HG03432 (cell line): Measurements from ENCODE around the gene PCSK6.

Experiments used
- ATAC-seq: cut with Tn5 transposase; IDR thresholded peaks from one replicate; pipeline ENCODE4 v1.9.1; 2021; ENCODE audit warnings: mild to moderate bottlenecking, moderate library complexity; ENCODE audit not compliant: unreplicated experiment

PCSK6 gene

DNA sequence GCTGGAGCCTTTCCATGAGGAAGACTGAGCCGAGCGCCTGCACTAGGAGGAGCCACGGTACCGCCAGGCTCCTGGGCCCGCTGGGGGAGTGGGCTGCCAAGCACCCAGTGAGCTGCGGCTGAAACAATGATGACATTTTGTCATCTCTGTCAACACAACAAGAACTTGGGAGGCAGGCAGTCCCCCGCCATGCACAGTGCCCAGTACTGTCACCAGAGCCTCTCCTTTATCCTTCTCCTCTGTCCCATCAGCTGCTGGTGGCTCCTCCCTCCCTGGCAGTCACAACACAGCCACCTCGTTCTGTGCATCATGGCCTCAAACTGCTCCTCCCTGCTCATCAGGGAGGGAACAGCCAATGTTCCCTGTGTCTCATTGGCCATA is 34.0 kb upstream of the PCSK6 start:
- no peak for ATAC-seq

DNA sequence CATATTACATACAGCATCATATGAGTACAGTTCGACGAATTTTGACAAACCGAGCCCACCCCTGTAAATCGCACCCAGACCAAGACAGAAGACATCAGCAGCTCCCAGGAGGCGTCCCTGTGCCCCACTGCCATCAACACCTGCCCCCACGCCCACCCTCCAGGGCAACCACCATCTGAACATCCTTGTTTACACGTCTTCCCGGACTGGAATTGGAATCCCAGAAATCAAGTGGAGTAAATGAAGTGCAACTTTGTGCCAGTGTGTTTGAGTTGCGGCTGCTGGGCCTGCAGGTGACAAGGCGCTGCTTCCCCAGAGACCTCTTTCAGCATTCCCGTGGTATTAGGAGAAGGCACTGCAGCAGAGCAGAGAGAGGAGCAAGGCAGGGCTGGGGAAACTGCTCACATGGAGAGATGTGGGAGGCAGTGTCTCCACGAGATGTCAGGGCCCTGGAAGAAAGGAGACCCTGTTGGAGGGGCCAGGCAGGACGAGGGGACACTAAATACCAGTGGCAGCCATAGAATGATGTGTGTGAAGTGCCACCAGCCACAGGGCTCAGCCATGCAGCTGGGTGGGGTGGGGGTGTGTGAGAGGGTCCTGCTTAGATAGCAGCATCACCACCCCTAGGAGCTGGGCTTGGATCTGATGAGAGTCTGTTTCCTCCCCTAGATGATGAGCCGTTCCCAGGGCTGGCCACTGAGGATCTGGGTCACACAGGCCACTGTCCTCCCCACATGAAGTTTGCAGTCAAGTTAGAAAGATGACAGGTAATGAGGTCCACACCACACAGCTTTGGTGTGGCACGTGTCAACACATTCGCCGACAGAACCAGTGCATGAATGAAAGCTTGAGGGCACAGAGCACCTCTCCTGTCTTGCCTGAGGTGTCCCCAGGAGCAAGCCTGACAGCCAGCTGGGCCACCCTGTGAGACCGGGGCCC is 33.4 kb upstream of the PCSK6 start:
- no peak for ATAC-seq

DNA sequence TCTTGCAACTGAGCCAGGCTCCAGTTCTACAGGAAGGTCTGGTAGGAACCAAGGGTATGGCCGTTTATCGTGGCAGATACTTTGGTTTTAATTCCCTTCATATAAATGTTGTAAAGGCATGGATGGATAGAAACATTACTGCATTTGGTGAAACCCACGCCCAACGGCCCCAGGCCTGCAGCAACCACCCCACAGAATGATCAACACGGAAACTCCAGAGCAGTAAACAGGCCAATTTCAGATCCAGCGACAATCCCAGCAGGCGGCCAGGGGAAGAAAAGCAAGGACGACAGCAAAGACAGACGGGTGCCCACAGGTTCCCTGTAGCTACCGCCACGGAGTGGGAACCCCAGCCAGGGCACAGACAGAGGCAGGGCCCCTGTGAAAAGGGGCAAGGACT is 32.6 kb upstream of the PCSK6 start:
- ATAC-seq, result no peak

DNA sequence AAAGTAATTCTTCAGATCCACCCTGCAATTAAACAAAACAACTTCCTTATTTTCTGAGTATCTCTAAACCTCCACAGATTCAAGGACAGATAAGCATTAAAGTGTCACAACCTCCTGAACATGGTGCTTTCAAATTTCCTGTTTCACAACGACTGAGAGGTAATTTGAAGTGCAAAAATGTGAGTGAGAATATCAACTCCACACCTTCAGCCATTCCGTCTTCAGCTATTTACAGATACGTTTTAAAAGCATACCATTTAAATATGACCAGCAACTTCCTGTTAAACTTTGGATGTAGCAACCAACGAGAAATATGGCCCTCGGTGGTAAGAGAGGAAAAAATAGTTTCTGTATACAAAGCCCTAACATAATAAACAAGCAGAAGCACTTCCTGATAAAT is 32.1 kb upstream of the PCSK6 start:
- no peak for ATAC-seq

DNA sequence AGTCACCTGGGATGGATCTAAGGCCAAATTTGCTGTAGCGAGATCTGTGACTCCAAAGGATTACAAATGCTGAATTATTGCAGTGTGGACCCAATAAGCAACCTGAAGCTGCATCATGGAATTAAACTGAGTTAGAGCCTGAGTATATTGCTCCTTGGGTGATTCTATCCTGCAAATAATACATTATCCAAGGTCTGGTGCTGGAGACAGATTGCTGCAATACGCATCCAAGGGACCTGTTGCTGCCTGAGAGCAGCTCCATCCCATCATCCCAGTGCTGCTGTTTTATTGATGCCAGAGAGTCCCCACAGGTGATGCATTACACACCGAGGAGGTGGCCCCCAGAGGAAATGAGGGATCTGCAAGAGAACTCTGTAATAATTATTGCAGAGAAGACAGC is 31.6 kb upstream of the PCSK6 start:
- no peak for ATAC-seq

DNA sequence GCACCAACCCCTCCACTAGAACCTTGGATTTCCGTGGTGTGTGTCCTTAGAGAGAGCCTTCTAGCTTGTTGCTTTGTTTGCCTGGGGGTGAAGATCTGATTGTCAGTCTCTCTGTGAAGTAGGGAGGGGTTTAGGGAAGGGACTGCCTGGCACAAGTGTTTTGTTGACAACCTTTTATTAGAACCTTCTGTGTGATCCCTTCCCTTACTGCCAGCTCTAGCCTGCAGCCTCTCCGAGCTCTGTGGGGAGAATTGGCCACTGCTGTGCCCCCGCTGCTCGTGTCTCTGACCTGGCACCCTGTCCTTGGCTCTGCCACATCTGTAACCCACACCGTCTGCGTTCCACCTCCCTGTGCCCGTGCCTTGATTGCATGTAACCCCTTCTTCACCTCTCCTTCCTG is 30.9 kb upstream of the PCSK6 start:
- no peak for ATAC-seq

DNA sequence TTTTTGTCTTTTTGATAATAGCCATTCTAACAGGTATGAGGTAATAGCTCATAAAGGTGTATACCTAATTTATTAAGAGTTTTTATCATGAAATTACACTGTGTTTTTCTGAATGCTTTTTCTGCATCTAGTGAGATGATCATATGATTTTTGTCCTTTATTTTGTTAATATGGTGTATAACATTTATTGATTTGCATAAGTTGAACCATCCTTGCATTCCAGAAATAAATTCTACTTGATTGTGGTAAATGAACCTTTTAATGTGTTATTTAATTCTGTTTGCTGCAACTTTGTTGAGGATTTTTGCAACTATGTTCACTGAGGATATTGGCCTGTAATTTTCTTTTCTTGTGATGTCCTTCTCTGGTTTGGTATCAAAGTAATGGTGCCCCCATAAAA is 28.0 kb upstream of the PCSK6 start:
- ATAC-seq, result no peak

DNA sequence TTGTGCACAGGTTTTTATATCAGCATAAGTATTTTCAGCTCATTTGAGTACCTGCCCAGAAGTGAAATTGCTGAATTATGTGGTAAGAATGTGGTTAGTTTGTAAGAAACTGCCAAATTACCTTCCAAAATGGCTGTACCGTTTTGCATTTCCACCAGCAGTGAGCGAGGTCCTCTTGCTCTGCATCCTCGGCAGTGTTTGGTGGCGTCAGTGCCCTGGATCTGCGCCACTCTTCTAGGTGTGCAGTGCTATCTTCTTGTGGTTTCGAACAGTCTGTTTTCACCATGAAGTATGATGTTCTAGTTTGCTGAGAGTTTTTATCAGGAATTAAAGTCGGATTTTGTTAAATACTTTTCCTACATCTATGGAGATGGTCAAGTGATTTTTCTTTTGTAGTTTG is 24.8 kb upstream of the PCSK6 start:
- ATAC-seq, result no peak

DNA sequence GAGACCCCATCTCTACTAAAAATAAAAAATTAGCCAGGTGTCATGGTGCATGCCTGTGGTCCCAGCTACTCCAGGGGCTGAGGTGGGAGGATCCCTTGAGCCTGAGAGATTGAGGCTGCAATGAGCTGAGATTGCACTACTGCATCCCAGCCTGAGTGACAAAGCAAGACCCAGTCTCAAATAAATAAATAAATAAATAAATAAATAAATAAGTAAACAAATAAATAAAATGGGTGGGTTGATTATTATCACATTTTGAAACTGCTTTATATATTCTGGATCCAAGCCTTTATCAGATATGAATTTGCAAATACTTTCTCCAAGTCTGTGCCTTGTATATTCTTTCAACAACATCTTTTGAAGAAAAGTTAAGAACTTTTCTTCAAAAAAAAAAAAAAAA is 22.2 kb upstream of the PCSK6 start:
- no peak for ATAC-seq

DNA sequence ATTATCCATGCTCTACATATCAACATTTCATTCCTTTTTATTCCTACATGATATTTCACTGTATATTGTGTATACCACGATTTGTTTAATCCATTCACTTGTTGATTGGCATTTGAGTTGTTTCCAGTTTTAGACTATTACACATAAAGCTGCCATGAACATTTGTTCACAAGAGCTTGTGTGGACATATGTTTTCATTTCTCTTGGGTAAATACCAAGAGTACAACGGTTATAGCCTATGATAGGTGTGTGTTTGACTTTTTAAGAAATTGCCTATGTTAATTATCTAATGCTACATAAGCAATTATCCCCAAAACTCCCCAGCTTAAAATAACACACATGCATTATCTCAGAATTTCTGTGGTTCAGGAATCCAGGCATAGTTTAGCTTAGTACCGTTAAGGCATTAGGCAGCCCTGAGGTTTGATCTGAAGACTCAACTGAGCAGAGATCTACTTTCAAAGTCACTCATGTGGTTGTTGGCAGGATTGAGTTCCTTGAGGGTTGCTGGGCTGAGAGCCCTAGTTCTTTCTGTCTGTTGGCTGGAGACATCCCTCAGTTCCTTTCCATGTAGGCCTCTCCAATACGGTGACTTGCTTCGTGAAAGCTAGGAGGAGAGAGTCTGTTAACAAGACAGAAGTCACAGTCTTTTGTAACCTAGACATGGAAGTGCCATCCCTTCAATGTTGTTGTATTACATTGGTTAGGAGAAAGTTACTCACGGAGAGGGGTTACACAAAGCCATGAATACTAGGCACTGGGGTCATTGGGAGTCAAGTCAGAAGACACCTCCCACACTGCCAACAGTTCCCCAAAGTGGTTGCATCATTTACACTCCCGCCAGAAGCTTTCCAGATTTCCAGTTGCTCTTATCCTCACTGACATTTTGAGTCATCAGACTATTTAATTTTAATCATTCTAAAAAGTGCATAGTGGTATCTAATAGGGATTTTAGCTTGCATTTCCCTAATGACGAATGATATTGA is 21.0 kb upstream of the PCSK6 start:
- no peak for ATAC-seq

DNA sequence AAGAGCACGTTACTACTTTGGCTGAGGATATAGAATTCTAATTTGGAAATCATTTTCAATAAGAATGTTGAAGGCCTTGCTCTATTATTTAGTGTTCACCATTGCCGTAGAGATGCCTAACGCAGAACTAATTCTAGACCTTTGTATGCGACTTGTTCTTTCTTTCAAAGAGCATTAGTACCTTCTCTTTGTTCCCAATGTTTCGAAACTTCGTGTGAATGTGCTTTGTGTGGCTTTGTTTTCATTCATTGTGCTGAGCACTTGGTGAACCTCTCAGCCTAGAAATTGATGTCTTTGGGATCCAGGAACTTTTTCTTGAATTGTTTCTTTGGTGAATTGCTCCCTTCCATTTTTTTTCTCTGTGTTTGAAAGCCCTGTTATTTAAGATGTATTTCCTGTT is 19.8 kb upstream of the PCSK6 start:
- ATAC-seq, result no peak

DNA sequence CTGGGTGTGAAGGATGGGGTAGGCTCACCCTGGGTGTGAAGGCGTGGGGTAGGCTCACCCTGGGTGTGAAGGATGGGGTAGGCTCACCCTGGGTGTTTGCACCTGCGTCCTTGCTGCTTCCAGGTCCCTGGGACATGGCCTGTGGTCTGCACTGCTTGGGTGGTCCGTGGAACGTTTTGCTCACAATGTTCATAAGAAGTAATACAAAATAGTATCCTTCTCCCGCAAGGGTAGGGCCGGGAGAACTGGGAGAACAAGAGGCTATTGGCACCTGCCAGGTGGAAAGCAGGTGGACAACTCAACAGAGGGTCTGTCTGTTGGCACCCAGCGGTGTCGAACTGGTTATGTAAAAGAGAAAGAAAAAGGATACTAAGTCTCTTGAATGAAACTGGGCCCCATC is 17.0 kb upstream of the PCSK6 start:
- ATAC-seq, result no peak

DNA sequence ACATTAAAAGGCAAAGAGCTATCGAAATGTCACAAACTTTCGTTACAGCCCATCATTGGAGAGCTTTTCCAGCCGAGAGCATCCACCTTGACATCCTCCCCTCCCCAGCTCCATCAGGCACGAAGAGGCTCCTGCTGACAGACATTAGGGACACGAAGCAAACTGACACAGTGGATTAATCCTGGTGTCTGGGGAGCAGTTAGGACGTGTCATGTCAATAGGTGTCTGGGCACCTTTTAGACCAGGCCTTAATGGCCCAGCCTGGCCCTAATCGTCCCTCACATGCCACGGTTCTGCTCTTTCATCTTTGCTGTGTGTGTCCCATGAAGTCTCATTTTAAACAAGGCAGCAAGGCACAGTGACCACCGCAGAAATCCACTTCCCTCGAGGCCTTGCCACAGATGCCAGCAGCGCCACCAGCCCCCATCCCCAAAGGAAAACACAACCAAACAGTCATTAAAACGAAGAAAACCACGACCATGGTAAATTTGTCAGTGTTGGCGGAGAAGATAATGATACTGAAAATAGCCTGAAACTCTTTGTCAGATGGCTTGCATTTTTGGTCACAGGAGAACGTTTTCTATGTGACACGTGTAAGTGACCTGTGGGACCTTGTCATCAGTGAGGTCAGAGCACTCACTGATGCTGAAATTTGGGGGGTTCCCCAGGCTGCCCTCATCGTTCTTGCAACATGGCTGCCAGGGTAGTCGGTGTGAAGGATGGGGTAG is 16.3 kb upstream of the PCSK6 start:
- no peak for ATAC-seq

DNA sequence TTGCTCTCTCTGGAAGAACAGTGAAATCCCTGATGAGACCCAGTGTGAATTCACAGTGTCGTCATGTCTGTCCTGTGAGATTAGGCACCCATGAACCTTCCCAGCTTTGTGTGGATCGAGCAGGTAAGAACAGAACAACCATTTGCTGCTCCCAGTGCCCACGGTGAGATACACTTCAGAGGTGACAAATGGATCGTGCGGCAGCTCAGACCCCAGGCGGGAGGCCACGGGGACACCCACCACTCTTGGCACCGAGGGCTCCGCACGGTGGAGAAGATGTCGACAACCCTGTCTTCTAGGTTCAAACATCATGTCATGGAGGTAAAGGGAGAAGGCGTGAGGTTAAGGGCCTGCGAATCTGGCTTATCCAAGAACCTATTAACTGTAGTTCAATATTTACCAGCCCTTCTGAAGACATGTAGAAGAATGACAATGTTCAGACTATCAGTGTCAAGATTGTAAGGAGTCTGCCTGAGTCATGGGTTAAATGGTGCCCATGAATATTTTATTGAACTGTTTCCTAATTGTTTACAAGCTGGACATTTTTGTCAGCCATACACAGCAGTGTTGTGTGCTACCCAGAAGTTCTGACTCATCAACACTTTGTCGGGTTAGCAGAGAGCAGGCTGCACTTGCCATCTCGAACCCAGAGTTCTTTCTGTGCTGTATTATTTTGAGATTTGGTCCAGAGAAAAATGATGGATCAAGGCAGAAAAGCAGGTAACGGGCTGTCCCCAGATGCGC is 15.5 kb upstream of the PCSK6 start:
- no peak for ATAC-seq

DNA sequence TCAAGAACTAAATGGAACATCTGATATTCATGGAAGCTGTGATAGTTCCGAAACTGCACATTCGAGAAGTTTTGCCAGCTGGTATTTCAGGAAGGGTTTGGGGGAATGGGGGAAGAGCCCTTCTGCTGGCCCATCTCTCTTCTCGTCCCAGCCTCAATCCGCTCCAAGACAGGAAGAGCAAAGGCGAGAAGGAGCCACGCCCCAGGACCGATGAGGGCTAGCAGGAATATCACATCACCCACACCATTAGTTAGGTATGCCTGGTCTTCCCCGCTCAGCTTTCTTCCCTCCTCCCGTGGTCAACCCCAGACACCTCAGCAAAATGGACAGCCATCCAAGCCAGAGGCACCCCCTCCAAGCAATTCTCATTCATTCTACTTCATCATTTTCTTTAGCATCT is 14.9 kb upstream of the PCSK6 start:
- no peak for ATAC-seq

DNA sequence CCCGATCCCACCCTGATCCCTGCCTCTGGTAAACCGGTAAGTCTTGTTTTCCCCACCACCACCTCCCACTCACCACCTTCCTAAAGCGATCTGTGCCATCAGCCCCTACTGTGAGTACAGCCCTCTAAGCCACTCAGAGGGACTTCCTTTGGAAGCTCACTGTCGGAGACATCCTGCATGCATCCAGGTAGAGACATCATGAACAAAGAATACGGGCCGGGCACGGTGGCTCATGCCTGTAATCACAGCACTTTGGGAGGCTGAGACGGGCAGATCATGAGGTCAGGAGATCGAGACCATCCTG is 13.7 kb upstream of the PCSK6 start:
- ATAC-seq, result no peak

DNA sequence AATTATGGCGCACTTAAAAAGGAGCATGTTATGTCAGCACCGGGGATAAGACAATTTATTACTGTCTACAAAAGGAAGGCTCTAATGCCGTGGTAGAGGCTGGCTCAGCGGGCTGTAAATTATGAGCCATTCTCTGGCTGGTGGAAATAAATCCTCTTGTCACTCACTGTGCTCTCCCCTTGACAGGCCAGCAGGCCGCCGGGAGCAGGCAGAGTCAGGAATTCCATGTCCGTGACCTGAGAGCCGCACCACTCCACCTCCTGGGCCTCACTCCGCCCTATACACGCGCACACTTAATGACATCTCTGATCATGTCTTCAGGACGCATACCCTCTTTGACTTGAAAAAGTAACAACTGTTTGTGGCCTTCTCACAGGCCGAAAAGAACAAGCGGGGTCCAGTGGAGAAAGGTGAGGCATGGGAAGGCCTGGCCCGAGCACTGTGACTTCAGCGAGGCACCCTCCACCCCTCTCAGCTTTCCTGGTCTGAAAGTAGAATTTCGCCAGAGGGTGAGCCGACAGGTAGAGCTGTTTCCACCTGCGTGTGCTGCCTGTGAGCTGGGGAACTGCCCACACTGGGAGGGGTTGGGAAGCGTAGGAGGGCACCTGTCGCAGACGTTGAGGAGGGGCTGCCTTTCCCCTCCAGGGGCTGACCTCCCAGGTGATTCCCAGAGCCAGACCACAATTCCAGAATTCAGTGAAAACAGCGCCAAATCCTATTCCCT is 13.2 kb upstream of the PCSK6 start:
- ATAC-seq, result no peak

DNA sequence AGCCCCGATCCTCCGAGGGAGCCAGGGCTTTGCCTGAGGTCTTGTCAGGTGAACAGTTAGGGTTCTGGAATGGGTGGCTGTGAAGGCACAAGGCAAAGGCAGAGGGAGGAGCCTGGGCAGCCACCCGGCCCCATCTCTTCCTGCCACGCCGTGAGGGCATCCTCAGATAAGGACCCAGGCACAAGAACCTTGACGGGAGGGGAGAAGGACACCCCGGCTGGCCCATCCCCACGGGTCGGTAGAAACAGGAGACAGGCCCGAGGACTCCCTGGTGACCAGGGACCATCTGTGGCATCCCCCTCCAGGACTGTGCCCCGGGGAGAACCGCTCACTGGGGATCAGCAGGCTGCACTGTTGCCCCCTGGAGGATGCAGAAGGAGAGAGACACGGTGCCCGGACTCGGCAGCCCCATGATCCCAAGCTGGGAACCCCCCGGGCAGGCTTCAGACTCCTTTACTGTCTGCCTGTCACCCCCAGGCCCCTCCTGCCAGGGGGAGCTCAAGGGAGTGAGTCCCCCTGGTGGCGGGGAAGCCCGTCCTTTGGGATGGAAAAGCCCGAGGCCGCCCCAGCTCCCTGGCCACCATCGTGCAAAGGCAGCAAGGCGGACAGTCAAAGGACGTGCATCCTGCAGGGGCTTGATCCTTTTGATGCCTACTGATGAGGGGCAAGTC is 12.3 kb upstream of the PCSK6 start:
- ATAC-seq, result peak; percentile 73

DNA sequence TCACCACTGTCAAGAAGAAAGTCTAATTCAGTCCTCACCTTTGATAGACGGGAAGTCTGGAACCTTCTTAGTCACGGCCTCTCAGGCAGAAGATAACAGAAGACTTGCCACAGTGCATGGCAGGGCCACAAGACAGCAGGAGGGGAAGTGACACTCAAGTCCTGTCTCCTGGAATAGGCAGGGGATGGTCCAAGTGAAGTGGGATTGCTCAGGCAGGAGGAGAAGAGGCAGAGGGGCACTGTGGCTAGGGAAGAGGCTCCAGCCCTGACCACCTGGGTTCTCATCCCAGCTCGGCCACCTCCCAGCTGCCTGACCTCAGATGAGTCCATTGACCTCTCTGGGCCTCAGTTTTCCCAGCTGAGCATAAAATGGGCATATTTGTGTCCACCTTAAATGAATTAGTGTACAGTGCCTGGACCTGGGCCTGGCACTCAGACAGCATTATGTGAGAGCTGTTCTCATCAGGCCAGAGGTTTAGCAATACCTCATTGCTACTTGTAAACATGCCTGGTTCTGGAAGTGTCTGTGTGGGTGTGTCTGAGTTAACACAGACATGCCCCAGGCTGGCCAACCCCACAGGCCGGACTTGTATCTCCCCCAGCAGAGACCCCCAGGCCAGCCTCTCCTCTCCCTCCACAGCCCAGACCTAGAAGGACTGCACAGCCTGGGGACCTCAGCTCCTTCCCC is 11.5 kb upstream of the PCSK6 start:
- ATAC-seq, result no peak
